ENCODE results near the gene MYBPH.

Gene MYBPH

DNA sequence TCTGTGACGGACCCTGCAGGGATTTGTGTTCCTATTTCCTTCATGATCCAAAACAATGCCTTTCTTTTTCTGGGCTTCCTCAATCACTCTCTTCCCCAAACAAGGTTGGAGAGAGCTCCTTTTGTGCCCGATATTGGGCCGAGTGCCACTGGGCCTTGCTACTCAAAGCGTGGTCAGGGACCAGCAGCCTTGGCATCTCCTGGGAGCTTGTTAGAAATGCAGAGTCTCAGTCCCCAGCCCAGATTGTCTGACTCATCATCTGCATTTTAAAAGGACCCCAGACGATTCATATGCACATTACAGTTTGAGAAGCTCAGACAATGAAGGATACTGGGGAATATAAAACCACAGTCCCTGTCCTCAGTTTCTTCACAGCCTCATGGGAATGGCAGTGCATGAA lies 28.2 kb downstream of the MYBPH start:
- TF ChIP-seq TAF1 (IDR thresholded peaks at IDR 0.05; ENCODE audit: low read depth, low read length): no peak
- no peak for TF ChIP-seq SPI1 (IDR thresholded peaks at IDR 0.05; ENCODE audit: low read depth, low read length)
- no peak for TF ChIP-seq PAX5 (IDR thresholded peaks at IDR 0.05; ENCODE audit: insufficient read depth, low read length, severe bottlenecking)
- no peak for TF ChIP-seq POU2F2 (IDR thresholded peaks at IDR 0.05; ENCODE audit: low read depth, low read length)
- TF ChIP-seq POLR2A (IDR thresholded peaks at IDR 0.05; ENCODE audit: low read depth, low read length): no peak
- no peak for TF ChIP-seq POLR2AphosphoS5 (IDR thresholded peaks at IDR 0.05; ENCODE audit: low read depth, low read length)
- DNase-seq (ENCODE audit: insufficient read length, low spot score): no peak
- no peak for FAIRE-seq

DNA sequence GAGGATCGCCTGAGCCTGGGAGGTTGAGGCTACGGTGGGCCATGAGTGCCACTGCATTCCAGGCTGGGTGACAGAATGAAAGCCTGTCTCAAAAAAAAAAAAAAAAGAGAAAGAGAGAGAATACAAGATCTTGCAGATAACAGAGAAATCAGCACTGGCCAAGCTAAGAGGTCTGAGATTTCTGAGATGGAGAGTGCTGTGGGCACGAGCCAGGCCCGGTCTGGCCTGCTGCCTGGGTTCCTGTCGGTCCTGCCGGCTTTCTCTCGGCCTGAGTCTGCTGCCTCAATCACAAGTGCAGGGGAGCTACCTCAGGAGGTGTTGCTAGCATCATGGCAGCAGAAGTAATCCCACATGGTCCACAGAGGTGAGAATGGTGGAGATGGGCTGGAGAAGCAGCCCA lies 29.1 kb downstream of the MYBPH start:
- DNase-seq (ENCODE audit: insufficient read length, low spot score) (no peak), FAIRE-seq (no peak)
- TF ChIP-seq POLR2A (IDR thresholded peaks at IDR 0.05; ENCODE audit: low read depth, low read length): no peak
- TF ChIP-seq TAF1 (IDR thresholded peaks at IDR 0.05; ENCODE audit: low read depth, low read length): no peak
- TF ChIP-seq POLR2AphosphoS5 (IDR thresholded peaks at IDR 0.05; ENCODE audit: low read depth, low read length): no peak
- no peak for TF ChIP-seq SPI1 (IDR thresholded peaks at IDR 0.05; ENCODE audit: low read depth, low read length)
- TF ChIP-seq PAX5 (IDR thresholded peaks at IDR 0.05; ENCODE audit: insufficient read depth, low read length, severe bottlenecking): no peak
- no peak for TF ChIP-seq POU2F2 (IDR thresholded peaks at IDR 0.05; ENCODE audit: low read depth, low read length)

DNA sequence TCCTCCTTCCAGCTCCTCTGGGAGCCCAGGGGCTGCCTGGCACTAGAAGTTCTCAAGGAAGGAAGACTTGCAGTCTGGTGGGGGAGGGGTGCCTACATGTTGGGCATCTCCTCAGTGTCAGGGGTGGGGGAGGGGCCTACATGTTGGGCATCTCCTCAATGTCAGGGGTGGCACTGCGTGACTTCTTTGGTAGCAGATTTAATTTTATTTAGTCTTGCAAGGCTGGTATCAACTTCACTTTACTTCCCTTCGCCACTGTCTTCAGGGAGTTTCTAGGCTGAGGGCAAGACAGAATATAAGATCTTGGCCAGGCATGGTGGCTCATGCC lies 29.6 kb downstream of the MYBPH start:
- TF ChIP-seq PAX5 (IDR thresholded peaks at IDR 0.05; ENCODE audit: insufficient read depth, low read length, severe bottlenecking): no peak
- TF ChIP-seq POLR2A (IDR thresholded peaks at IDR 0.05; ENCODE audit: low read depth, low read length): no peak
- TF ChIP-seq POU2F2 (IDR thresholded peaks at IDR 0.05; ENCODE audit: low read depth, low read length): no peak
- TF ChIP-seq SPI1 (IDR thresholded peaks at IDR 0.05; ENCODE audit: low read depth, low read length): no peak
- no peak for TF ChIP-seq POLR2AphosphoS5 (IDR thresholded peaks at IDR 0.05; ENCODE audit: low read depth, low read length)
- TF ChIP-seq TAF1 (IDR thresholded peaks at IDR 0.05; ENCODE audit: low read depth, low read length): no peak
- DNase-seq (ENCODE audit: insufficient read length, low spot score): no peak
- FAIRE-seq: no peak

- no peak for FAIRE-seq
- DNase-seq (ENCODE audit: insufficient read length, low spot score): no peak
- TF ChIP-seq TAF1 (IDR thresholded peaks at IDR 0.05; ENCODE audit: low read depth, low read length): no peak
- TF ChIP-seq POU2F2 (IDR thresholded peaks at IDR 0.05; ENCODE audit: low read depth, low read length): no peak
- TF ChIP-seq SPI1 (IDR thresholded peaks at IDR 0.05; ENCODE audit: low read depth, low read length): no peak
- TF ChIP-seq POLR2AphosphoS5 (IDR thresholded peaks at IDR 0.05; ENCODE audit: low read depth, low read length): no peak
Observed at GRCh38 chr1:203145321-203146041, 30.1 kb downstream of the MYBPH start.

GRCh38 chr1:203144661-203145060 lies 31.0 kb downstream of the MYBPH start:
- DNase-seq (ENCODE audit: insufficient read length, low spot score) (no peak), FAIRE-seq (no peak)
- no peak for TF ChIP-seq POU2F2 (IDR thresholded peaks at IDR 0.05; ENCODE audit: low read depth, low read length)
- no peak for TF ChIP-seq TAF1 (IDR thresholded peaks at IDR 0.05; ENCODE audit: low read depth, low read length)
- TF ChIP-seq POLR2AphosphoS5 (IDR thresholded peaks at IDR 0.05; ENCODE audit: low read depth, low read length): no peak
- TF ChIP-seq PAX5 (IDR thresholded peaks at IDR 0.05; ENCODE audit: insufficient read depth, low read length, severe bottlenecking): no peak
- TF ChIP-seq POLR2A (IDR thresholded peaks at IDR 0.05; ENCODE audit: low read depth, low read length): no peak
- TF ChIP-seq SPI1 (IDR thresholded peaks at IDR 0.05; ENCODE audit: low read depth, low read length): no peak

DNA sequence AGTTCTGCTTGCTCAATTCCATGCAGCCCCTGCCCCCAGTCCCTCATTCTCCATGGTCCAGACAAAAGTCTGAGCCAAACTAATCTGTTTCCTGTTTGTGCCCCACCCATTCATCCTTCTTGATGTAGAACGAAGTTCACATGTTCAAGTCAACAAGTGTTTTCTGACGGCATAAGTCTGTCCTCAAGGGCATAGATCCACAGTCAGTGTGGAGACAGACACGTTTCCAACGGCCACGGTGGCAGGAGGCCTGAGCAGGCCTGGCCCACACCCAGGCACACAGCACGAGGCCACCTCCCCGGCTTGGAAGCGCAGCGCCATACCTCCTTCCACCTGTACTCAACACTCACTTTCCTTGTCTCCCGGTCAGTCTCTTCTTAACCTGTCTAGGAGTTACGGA lies 32.0 kb downstream of the MYBPH start:
- FAIRE-seq (no peak), DNase-seq (ENCODE audit: insufficient read length, low spot score) (no peak)
- TF ChIP-seq TAF1 (IDR thresholded peaks at IDR 0.05; ENCODE audit: low read depth, low read length): no peak
- TF ChIP-seq POLR2AphosphoS5 (IDR thresholded peaks at IDR 0.05; ENCODE audit: low read depth, low read length): no peak
- no peak for TF ChIP-seq POLR2A (IDR thresholded peaks at IDR 0.05; ENCODE audit: low read depth, low read length)

DNA sequence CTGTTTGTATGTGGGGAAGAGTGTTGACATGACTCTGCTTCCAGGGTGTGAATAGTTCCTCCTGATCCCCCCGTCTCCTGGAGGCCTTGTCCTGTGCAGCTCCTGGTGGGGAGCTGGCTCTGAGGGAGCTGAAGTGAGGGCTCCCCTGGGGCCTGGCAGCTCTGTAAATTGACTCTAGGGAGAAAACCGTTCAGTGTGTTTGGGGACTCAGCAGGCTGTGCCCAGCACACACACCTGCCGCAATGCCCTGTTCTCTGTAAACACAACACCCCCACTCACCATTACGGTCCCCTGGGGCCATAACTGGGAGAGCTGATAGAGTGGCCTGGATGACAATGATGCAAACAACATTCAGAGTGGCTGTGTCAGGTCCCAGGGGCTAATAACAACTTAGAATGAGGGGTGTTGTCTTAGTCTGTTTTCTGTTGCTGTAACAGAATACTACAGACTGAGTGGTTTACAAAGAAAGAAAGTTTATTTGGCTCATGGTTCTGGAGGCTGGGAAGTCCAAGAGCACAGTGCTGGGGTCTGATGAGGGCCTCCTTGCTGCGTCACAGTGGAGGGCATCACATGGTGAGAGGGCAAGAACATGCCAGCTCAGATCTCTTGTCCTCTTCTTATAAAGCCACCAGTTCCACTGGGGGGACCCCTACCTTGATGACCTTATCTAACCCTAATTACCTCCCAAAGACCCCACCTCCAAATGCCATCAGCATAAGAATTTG lies 32.8 kb downstream of the MYBPH start:
- TF ChIP-seq TAF1 (IDR thresholded peaks at IDR 0.05; ENCODE audit: low read depth, low read length): no peak
- TF ChIP-seq POLR2AphosphoS5 (IDR thresholded peaks at IDR 0.05; ENCODE audit: low read depth, low read length): no peak
- no peak for FAIRE-seq
- DNase-seq (ENCODE audit: insufficient read length, low spot score): no peak

DNA sequence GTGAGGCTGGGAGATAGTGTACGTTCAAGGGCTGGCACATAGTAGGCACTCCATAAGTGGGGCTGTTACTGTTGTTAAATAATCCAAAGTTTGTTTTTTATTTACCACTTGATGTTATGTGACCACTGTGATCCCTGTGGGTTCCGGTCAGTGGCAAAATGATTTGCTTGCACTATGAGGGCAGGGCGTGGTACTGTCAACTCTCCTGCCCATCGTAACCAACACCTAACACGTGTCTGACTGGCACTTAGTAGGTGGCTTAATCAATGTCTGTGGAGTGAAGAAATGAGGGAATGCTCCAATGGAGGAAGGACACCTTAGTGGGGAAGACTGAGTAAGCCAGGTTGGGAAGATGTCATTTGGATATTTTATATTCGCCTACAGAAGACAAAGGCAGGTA lies 33.5 kb downstream of the MYBPH start:
- FAIRE-seq (no peak), DNase-seq (ENCODE audit: insufficient read length, low spot score) (no peak)
- no peak for TF ChIP-seq POU2F2 (IDR thresholded peaks at IDR 0.05; ENCODE audit: low read depth, low read length)
- no peak for TF ChIP-seq POLR2A (IDR thresholded peaks at IDR 0.05; ENCODE audit: low read depth, low read length)
- TF ChIP-seq POLR2AphosphoS5 (IDR thresholded peaks at IDR 0.05; ENCODE audit: low read depth, low read length): no peak
- TF ChIP-seq PAX5 (IDR thresholded peaks at IDR 0.05; ENCODE audit: insufficient read depth, low read length, severe bottlenecking): no peak
- TF ChIP-seq SPI1 (IDR thresholded peaks at IDR 0.05; ENCODE audit: low read depth, low read length): no peak
- TF ChIP-seq TAF1 (IDR thresholded peaks at IDR 0.05; ENCODE audit: low read depth, low read length): no peak

DNA sequence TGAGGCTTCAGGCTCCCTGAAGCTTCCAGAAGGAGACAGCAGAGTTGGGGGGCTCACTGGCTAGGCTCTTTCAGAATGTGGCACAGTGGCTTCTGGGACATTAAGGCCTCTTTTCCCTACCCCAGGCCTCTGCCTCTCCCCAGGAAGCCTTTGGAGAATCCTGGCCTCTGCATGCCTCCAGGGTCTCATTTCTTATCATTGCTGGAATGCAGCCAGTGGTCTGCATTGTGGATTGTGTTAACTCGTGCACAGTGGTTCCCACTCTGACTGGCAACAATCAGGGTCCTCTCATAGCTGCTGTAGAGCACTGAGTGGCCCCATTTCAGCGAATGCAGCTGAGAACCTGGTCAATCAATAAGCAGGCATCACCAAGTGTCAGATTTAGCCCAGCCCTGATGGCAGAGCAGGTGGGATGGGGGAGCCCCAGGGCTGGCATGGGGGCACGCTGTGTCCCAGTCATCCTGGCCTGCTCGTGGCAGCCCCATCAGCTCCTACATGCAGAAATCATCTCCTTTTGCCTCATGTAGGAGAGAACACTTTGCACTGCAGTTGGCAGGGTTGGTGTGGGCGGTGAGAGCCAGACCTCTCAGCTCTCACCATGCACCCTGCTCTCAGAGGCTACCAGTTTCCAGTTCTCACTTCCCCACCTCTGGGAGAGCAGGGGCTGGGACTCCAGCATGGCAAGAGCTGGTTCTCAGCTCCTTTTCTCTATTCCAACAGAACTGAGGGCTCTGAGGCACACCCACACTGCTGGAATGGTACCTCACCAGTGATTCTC lies 34.7 kb downstream of the MYBPH start:
- DNase-seq (ENCODE audit: insufficient read length, low spot score): no peak
- TF ChIP-seq TAF1 (IDR thresholded peaks at IDR 0.05; ENCODE audit: low read depth, low read length) (no peak), POLR2AphosphoS5 (IDR thresholded peaks at IDR 0.05; ENCODE audit: low read depth, low read length) (no peak), PAX5 (IDR thresholded peaks at IDR 0.05; ENCODE audit: insufficient read depth, low read length, severe bottlenecking) (no peak), POU2F2 (IDR thresholded peaks at IDR 0.05; ENCODE audit: low read depth, low read length) (no peak), SPI1 (IDR thresholded peaks at IDR 0.05; ENCODE audit: low read depth, low read length) (no peak), POLR2A (IDR thresholded peaks at IDR 0.05; ENCODE audit: low read depth, low read length) (no peak)
- FAIRE-seq: no peak

Measured in GM12891 (cell line).